Liver (tissue), 9 donors: ENCODE data around the gene ZNF678. TPM values are rescaled to one million over a fixed set of nuclear protein-coding genes. Genes with fewer than 3 reads are reported as not detected.
"Not testable (repeated sequence)": the region's sequence is repeated elsewhere in the genome, so short reads cannot be mapped to it uniquely, and the experiment has no call there.

Experiments used
- DNase-seq: peaks from one replicate; pipeline ENCODE4 v3.0.0-alpha.2; 2017; ENCODE audit warnings: low spot score
- H3K27ac ChIP-seq, 2 donors: one replicate each; pipeline ENCODE4 v1.7.0; 2013; ENCODE audit warnings: inconsistent platforms in 2 of 2, low read length in 2 of 2, control low read depth in 1 of 2, low read depth in 1 of 2, mild to moderate bottlenecking in 1 of 2
- H3K27me3 ChIP-seq, 4 donors: one replicate each; pipeline versions ENCODE4 v1.6.1 to v1.7.0; 2013; ENCODE audit warnings: low read length in 3 of 4, inconsistent platforms in 1 of 4, mild to moderate bottlenecking in 1 of 4, moderate library complexity in 1 of 4; ENCODE audit not compliant: control insufficient read depth in 4 of 4, insufficient read depth in 4 of 4
- H3K36me3 ChIP-seq, 4 donors: one replicate each; pipeline versions ENCODE4 v1.6.1 to v1.7.0; 2013; ENCODE audit warnings: low read length in 3 of 4, mild to moderate bottlenecking in 3 of 4, low read depth in 1 of 4, moderate library complexity in 1 of 4; ENCODE audit not compliant: control insufficient read depth in 4 of 4, insufficient read depth in 3 of 4
- H3K4me1 ChIP-seq, 4 donors: one replicate each; pipeline versions ENCODE4 v1.6.1 to v1.7.0; 2013; ENCODE audit warnings: low read length in 3 of 4, mild to moderate bottlenecking in 3 of 4, moderate library complexity in 1 of 4; ENCODE audit not compliant: control insufficient read depth in 4 of 4, insufficient read depth in 4 of 4
- H3K4me3 ChIP-seq, 3 donors: one replicate each; pipeline versions ENCODE4 v1.6.1 to v1.7.0; 2013; ENCODE audit warnings: low read length in 3 of 3, control low read depth in 1 of 3, low read depth in 1 of 3, mild to moderate bottlenecking in 1 of 3
- H3K9ac ChIP-seq, 2 donors: one replicate each; pipeline ENCODE4 v1.7.0; 2013; ENCODE audit warnings: low read length in 2 of 2, mild to moderate bottlenecking in 2 of 2, moderate library complexity in 2 of 2, control low read depth in 1 of 2, low read depth in 1 of 2
- H3K9me3 ChIP-seq, 4 donors: one replicate each; pipeline versions ENCODE4 v1.6.1 to v1.7.0; 2013; ENCODE audit warnings: low read length in 3 of 4; ENCODE audit not compliant: control insufficient read depth in 4 of 4
- EGR1 ChIP-seq, 2 donors: IDR thresholded peaks; 2 replicates each; pipeline ENCODE4 v1.6.1; 2016 to 2018; ENCODE audit warnings: antibody characterized with exemption in 2 of 2, low read depth in 2 of 2
- FOXA1 ChIP-seq: IDR thresholded peaks from 2 replicates; pipeline ENCODE4 v1.6.1; 2016; ENCODE audit warnings: antibody characterized with exemption
- FOXA2 ChIP-seq: IDR thresholded peaks from 2 replicates; pipeline ENCODE4 v1.6.1; 2016; ENCODE audit warnings: antibody characterized with exemption
- GABPA ChIP-seq, 2 donors: IDR thresholded peaks in 1 of 2; conservative IDR thresholded peaks in 1 of 2; 2 replicates each; pipeline ENCODE4 v1.6.1; 2016; ENCODE audit warnings: antibody characterized with exemption in 2 of 2, mild to moderate bottlenecking in 1 of 2, moderate library complexity in 1 of 2
- JUND ChIP-seq, 2 donors: IDR thresholded peaks; 2 replicates each; pipeline ENCODE4 v1.6.1; 2016; ENCODE audit warnings: antibody characterized with exemption in 2 of 2
- NR2F2 ChIP-seq: IDR thresholded peaks from 2 replicates; pipeline ENCODE4 v1.6.1; 2016; ENCODE audit warnings: antibody characterized with exemption
- RAD21 ChIP-seq, 2 donors: IDR thresholded peaks; 2 replicates each; pipeline ENCODE4 v1.6.1; 2016; ENCODE audit warnings: antibody characterized with exemption in 2 of 2, mild to moderate bottlenecking in 2 of 2
- RXRA ChIP-seq, 2 donors: IDR thresholded peaks; 2 replicates each; pipeline ENCODE4 v1.6.1; 2017 to 2018; ENCODE audit warnings: antibody characterized with exemption in 2 of 2, mild to moderate bottlenecking in 1 of 2
- SP1 ChIP-seq: IDR thresholded peaks from 2 replicates; pipeline ENCODE4 v1.6.1; 2018; ENCODE audit warnings: antibody characterized with exemption, mild to moderate bottlenecking
- TAF1 ChIP-seq: conservative IDR thresholded peaks from 2 replicates; pipeline ENCODE4 v1.6.1; 2016; ENCODE audit warnings: antibody characterized with exemption, mild to moderate bottlenecking
- YY1 ChIP-seq: IDR thresholded peaks from 2 replicates; pipeline ENCODE4 v1.6.1; 2016; ENCODE audit warnings: antibody characterized with exemption, mild to moderate bottlenecking
- WGBS: extraction: QIAGEN DNeasy Blood & Tissue Kit; methylation state at CpG from one replicate; pipeline ENCODE4 v1.1.7; 2013; 5-methylcytosine and 5-hydroxymethylcytosine counted together
- polyA plus RNA-seq, 2 donors: library from polyadenylated mRNA; stranded (reverse) in 1 of 2; unstranded in 1 of 2; fragments of 200-250 nt in 1 of 2; fragments of >200 nt in 1 of 2; fragmentation: Nextera tagmentation in 1 of 2; extraction: Ambion mirVana in 1 of 2; gene quantifications; one replicate each; pipeline versions ENCODE4 v1.2.1 to v1.2.3, GENCODE V29; 2013 to 2015
- total RNA-seq, 2 donors: library from RNA; depleted of rRNA; stranded (reverse); fragments of >200 nt; gene quantifications; one replicate each; pipeline ENCODE4 v1.2.3, GENCODE V29; 2014
- TF ChIP-seq, protein P1 (sequence below): IDR thresholded peaks from 2 replicates; pipeline ENCODE4 v1.6.1; 2016; ENCODE audit warnings: antibody characterized with exemption
- TF ChIP-seq, protein P2 (sequence below): IDR thresholded peaks from 2 replicates; pipeline ENCODE4 v1.6.1; 2016; ENCODE audit warnings: antibody characterized with exemption
- TF ChIP-seq, protein P3 (sequence below): IDR thresholded peaks from 2 replicates; pipeline ENCODE4 v1.6.1; 2016; ENCODE audit warnings: antibody characterized with exemption, mild to moderate bottlenecking
- TF ChIP-seq, protein P4 (sequence below): IDR thresholded peaks from 2 replicates; pipeline ENCODE4 v1.6.1; 2016; ENCODE audit warnings: antibody characterized with exemption
- donor health status: healthy.
- donor health status: healthy.
- donor health status: healthy.
- donor health status: healthy.
- donor health status: healthy.

ZNF678 gene
- total and polyA plus RNA-seq, 4 donors: 0.76 to 16.6 (median 4.2) TPM

DNA sequence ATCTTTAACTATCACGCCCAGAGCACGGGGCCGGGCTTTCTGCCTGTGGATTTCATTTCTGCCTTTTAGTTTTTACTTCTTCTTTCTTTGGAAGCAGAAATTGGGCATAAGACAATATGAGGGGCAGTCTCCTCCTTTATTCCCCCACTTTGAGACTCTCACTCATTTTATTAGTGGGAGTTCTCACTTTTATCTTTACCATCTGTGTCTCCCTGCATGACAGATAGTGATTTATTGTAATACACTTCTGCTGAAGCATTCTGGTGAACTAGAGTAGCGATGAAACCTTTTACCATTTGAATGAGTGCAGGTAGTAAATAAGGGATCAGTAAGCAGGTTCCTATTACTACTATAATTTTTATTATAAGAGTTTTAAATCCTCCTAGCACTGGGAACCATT lies 26.4 kb downstream of the ZNF678 start:
- DNase-seq, H3K9ac ChIP-seq, H3K4me3 ChIP-seq, H3K4me1 ChIP-seq, H3K9me3 ChIP-seq, H3K27ac ChIP-seq, H3K27me3 ChIP-seq, H3K36me3 ChIP-seq: not testable (repeated sequence)
- WGBS: 97% methylated on average over 4 of the region's 4 CpGs

DNA sequence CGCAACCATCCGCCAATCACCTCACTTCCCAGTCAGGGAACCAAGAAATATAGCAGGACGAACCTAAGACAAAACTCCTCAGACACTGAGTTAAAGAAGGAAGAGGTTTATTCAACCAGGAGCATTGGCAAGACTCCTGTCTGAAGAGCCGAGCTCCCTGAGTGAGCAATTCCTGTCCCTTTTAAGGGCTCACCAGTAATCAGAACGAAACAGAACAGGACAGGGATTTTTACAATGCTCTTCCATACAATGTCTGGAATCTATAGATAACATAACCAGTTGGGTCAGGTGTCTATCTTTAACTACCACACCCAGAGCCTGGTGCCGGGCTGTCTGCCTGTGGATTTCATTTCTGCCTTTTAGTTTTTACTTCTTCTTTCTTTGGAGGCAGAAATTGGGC lies 32.9 kb downstream of the ZNF678 start:
- WGBS: 81% methylated on average over 6 of the region's 6 CpGs
- Histone ChIP-seq H3K9me3 (peaks cover 0 to 12% (median 2%) of the 10 kb centered on the region in 4 donors), H3K4me3 (peak overlapping the region in 1 of 3 donors; percentile 41)
- H3K27ac ChIP-seq, H3K4me1 ChIP-seq, H3K36me3 ChIP-seq, DNase-seq, H3K27me3 ChIP-seq, H3K9ac ChIP-seq: not testable (repeated sequence)

DNA sequence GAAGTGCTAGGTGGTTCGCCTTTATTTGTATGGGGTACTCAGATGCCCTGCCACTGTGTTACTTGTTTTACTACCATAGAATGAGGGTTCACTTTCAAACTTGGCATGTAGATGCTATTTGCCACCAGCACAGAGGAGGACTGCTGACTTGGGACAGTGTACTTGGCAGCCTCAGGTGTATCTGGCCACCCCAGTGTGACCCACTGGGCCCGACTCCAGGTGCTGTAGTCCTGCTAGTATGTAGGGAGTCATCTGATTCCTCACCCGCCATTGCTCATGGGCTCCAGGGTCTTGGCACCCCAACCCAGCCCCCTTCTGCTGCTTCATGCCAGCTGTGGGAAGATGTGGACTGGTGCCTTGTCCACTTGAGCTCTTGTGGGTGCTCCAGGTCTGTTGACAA lies 40.0 kb downstream of the ZNF678 start:
- H3K9me3 ChIP-seq: peaks cover 4 to 17% (median 8%) of the 10 kb centered on the region in 4 donors

More for the DNA sequence above, 40.0 kb downstream of the ZNF678 start:
- DNase-seq: no peak
- Histone ChIP-seq H3K36me3 (peaks cover 0 to 6% (median under 1%) of the 10 kb centered on the region in 4 donors), H3K27ac (no peak overlapping the region), H3K4me1 (no peaks in the 10 kb centered on the region), H3K27me3 (no peaks in the 10 kb centered on the region), H3K9ac (no peak overlapping the region), H3K4me3 (peak overlapping the region in 1 of 3 donors; percentile 9)
- WGBS: 96% methylated on average over 3 of the region's 3 CpGs
- TF ChIP-seq, protein P1, sequence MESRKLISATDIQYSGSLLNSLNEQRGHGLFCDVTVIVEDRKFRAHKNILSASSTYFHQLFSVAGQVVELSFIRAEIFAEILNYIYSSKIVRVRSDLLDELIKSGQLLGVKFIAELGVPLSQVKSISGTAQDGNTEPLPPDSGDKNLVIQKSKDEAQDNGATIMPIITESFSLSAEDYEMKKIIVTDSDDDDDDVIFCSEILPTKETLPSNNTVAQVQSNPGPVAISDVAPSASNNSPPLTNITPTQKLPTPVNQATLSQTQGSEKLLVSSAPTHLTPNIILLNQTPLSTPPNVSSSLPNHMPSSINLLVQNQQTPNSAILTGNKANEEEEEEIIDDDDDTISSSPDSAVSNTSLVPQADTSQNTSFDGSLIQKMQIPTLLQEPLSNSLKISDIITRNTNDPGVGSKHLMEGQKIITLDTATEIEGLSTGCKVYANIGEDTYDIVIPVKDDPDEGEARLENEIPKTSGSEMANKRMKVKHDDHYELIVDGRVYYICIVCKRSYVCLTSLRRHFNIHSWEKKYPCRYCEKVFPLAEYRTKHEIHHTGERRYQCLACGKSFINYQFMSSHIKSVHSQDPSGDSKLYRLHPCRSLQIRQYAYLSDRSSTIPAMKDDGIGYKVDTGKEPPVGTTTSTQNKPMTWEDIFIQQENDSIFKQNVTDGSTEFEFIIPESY: no peak
- TF ChIP-seq RAD21 (IDR thresholded peaks at IDR 0.05): no peak
- TF ChIP-seq YY1: no peak
- no peak for TF ChIP-seq SP1
- TF ChIP-seq, protein P2, sequence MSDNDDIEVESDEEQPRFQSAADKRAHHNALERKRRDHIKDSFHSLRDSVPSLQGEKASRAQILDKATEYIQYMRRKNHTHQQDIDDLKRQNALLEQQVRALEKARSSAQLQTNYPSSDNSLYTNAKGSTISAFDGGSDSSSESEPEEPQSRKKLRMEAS: no peak
- no peak for TF ChIP-seq NR2F2
- TF ChIP-seq GABPA (IDR thresholded peaks at IDR 0.05 in 1 of 2, conservative IDR thresholded peaks at IDR 0.05 in 1 of 2): no peak
- TF ChIP-seq, protein P3, sequence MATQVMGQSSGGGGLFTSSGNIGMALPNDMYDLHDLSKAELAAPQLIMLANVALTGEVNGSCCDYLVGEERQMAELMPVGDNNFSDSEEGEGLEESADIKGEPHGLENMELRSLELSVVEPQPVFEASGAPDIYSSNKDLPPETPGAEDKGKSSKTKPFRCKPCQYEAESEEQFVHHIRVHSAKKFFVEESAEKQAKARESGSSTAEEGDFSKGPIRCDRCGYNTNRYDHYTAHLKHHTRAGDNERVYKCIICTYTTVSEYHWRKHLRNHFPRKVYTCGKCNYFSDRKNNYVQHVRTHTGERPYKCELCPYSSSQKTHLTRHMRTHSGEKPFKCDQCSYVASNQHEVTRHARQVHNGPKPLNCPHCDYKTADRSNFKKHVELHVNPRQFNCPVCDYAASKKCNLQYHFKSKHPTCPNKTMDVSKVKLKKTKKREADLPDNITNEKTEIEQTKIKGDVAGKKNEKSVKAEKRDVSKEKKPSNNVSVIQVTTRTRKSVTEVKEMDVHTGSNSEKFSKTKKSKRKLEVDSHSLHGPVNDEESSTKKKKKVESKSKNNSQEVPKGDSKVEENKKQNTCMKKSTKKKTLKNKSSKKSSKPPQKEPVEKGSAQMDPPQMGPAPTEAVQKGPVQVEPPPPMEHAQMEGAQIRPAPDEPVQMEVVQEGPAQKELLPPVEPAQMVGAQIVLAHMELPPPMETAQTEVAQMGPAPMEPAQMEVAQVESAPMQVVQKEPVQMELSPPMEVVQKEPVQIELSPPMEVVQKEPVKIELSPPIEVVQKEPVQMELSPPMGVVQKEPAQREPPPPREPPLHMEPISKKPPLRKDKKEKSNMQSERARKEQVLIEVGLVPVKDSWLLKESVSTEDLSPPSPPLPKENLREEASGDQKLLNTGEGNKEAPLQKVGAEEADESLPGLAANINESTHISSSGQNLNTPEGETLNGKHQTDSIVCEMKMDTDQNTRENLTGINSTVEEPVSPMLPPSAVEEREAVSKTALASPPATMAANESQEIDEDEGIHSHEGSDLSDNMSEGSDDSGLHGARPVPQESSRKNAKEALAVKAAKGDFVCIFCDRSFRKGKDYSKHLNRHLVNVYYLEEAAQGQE: no peak
- TF ChIP-seq EGR1 (IDR thresholded peaks at IDR 0.05; ENCODE audit: low read depth in 2 of 2): no peak
- TF ChIP-seq TAF1: no peak
- no peak for TF ChIP-seq FOXA1
- no peak for TF ChIP-seq JUND (IDR thresholded peaks at IDR 0.05)
- TF ChIP-seq RXRA (IDR thresholded peaks at IDR 0.05): no peak
- TF ChIP-seq, protein P4, sequence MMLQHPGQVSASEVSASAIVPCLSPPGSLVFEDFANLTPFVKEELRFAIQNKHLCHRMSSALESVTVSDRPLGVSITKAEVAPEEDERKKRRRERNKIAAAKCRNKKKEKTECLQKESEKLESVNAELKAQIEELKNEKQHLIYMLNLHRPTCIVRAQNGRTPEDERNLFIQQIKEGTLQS: no peak
- no peak for TF ChIP-seq FOXA2
